ENCODE measurements around the gene GPATCH3. TPM values are rescaled to one million over a fixed set of nuclear protein-coding genes. Genes with fewer than 3 reads are reported as not detected.
A peak's percentile ranks its signal among the peaks of the same experiment; 100 is the strongest.
"Not testable (repeated sequence)": the region's sequence is repeated elsewhere in the genome, so short reads cannot be mapped to it uniquely, and the experiment has no call there.

GPATCH3 gene
- total and polyA plus RNA-seq, 5 experiments from 2014 or later: 10.9 to 30.3 (median 15.2) TPM

DNA sequence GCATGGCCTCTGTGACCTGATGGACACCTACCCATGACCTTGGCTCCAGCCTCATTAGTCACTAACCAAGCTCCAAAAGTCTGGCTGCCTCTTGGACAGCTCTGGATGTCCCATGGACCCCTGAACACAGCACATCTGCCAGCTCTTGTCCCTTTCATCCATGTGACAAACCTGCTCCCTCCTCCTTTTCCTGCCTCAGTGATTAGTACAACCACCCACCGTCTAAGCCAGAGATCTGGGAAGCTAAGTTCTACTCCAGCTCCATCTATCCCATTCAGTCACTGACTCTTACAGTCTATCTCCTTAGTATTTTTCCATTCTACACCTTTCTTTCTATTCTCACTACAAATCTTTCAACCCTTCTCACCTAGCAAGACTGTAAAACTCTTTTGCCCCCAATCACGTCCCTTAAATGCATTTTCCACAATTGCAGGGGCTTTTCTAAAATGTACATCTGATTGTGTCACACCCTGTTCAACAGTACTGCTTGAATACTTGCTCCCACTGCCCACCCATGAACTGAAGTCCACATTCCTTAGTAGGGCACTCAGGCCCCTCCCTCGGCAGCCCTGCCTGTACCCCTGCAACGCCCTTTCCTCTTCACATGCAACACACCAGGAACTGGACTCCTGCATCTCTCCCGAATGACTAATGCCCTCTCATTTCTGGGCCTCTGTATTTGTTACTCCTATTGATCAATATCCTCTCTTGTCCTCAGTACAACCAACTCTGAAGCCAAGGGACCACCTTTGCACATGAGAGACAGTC, 17.4 kb downstream of the GPATCH3 start:
- peak overlapping the region in 6 of 10 donors; percentile 0 to 65 (median 34) for H3K27ac Mint-ChIP-seq
- DNase-seq: no peak
- no peaks in the 10 kb centered on the region for H3K27me3 Mint-ChIP-seq
- peaks cover 8 to 86% (median 15%) of the 10 kb centered on the region in 3 donors for H3K36me3 Mint-ChIP-seq
- POLR2A ChIA-PET: interaction anchor here (0.5 to 0.7 kb wide), 2 partner anchors 100 to 333 kb away, joined by 3 to 7 read pairs; no protein-coding TSS in a partner anchor
- H3K4me1 Mint-ChIP-seq: peaks cover 6 to 24% (median 16%) of the 10 kb centered on the region in 4 donors
- no peak overlapping the region for H3K4me3 Mint-ChIP-seq
- ATAC-seq: no peak
- H3K9me3 Mint-ChIP-seq: no peaks in the 10 kb centered on the region

DNA sequence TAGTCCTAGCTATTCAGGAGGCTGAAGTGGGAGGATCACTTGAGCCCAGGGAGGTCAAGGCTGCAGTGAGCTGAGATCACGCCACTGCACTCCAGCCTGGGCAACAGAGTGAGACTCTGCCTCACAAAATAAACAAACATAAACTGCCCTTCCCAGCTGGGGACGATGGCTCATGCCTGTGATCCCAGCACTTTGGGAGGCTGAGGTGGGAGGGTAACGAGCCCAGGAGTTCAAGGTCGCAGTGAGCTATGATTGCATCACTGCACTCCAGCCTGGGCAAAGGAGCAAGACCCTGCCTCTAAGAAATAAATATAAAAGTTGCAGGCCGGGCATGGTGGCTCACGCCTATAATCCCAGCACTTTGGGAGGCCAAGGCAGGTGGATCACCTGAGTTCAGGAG, 18.7 kb downstream of the GPATCH3 start:
- H3K4me3 Mint-ChIP-seq, ATAC-seq, H3K27ac Mint-ChIP-seq, H3K9me3 Mint-ChIP-seq, H3K27me3 Mint-ChIP-seq, DNase-seq: not testable (repeated sequence)
- H3K4me1 Mint-ChIP-seq: peaks cover 0 to 17% (median 14%) of the 10 kb centered on the region in 4 donors
- POLR2A ChIA-PET: interaction anchor here (1.0 to 2.1 kb wide), 2 partner anchors 8 to 40 kb away, joined by 3 to 13 read pairs; partner anchors contain the start of gene GPN2
- H3K36me3 Mint-ChIP-seq: peaks cover 8 to 76% (median 11%) of the 10 kb centered on the region in 3 donors

DNA sequence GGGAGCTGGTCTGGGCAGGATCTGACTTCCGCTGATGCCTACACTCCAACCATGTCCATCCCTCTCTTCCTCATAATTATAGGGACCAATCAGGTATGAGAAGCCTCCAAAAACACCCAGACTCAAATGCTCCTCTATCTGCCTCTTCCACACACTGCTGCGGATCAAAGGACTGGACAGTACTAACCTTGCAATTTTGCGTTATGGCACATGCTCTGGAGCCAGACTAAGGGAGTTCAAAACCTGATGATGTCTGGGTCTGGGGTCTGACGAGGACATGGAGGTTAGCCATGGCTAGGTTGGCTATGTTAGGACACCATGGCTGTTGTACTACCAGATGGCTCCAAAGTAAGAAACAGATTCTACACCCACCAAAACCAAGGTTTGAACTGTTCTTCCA, 20.5 kb downstream of the GPATCH3 start:
- H3K4me1 Mint-ChIP-seq: peaks cover 0 to 12% (median 11%) of the 10 kb centered on the region in 4 donors
- H3K27ac Mint-ChIP-seq: no peak overlapping the region
- H3K4me3 Mint-ChIP-seq: no peak overlapping the region
- peaks cover 7 to 68% (median 8%) of the 10 kb centered on the region in 3 donors for H3K36me3 Mint-ChIP-seq
- H3K27me3 Mint-ChIP-seq: no peaks in the 10 kb centered on the region
- POLR2A ChIA-PET: interaction anchor here (2.1 kb wide), 1 partner anchor 10 kb away, joined by 13 read pairs; the partner anchor contains the start of gene GPN2
- DNase-seq: no peak
- no peaks in the 10 kb centered on the region for H3K9me3 Mint-ChIP-seq
- ATAC-seq: no peak

DNA sequence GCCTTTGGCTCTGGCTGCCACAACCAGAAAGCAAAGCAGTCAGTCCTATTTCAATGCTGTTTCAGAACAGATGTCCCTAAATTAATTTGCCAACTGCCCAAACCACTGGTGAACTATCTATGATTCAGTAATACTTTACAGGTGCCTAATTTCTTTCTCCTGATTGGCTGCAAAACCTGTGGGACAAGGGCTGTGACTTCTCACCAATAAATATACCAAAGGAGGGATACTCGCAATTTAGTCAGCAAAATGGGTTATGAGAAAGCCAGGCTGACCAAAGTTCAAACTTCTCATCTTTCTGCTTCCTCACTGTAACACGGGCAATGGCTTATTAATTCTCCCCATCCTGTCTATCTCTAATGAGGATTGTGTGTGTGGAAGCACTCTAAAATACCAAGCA, 22.9 kb downstream of the GPATCH3 start:
- Mint-ChIP-seq H3K36me3 (peaks cover 0 to 48% (median under 1%) of the 10 kb centered on the region in 3 donors), H3K27me3 (no peaks in the 10 kb centered on the region), H3K4me3 (no peak overlapping the region), H3K27ac (no peak overlapping the region), H3K9me3 (no peaks in the 10 kb centered on the region), H3K4me1 (peaks cover 0 to 3% (median under 1%) of the 10 kb centered on the region in 4 donors)
- POLR2A ChIA-PET: interaction anchor here (0.5 to 1.0 kb wide), 2 partner anchors 23 to 194 kb away, joined by 3 read pairs; partner anchors contain the start of gene GPATCH3
- no peak for DNase-seq
- ATAC-seq: no peak

DNA sequence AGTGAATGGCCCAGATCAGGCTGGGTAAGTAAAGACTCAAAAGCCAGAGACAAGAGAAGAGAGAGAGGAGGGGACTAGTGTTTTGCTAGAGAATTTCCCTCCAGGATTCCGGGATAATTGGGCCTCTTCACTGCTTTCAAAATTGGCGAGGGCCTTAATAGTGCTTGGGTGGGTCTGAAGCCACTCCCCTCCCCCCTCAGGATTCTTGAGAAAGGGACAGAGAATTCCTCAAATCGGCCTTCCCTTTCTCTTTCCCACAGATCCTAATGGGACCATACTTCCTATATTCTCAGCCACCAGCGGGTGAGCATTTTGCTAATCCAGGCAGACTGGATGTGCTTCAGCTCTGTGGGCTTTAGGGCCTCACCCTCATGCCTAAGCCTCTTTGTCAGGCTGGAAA, 25.4 kb downstream of the GPATCH3 start:
- H3K27me3 Mint-ChIP-seq: no peaks in the 10 kb centered on the region
- H3K9me3 Mint-ChIP-seq: no peaks in the 10 kb centered on the region
- POLR2A ChIA-PET: no interaction called here
- H3K27ac Mint-ChIP-seq: no peak overlapping the region
- H3K4me3 Mint-ChIP-seq: no peak overlapping the region
- H3K36me3 Mint-ChIP-seq: peaks cover 0 to 29% (median 0%) of the 10 kb centered on the region in 3 donors
- H3K4me1 Mint-ChIP-seq: peaks cover 0 to 3% (median 0%) of the 10 kb centered on the region in 4 donors
- ATAC-seq (no peak), DNase-seq (no peak)

DNA sequence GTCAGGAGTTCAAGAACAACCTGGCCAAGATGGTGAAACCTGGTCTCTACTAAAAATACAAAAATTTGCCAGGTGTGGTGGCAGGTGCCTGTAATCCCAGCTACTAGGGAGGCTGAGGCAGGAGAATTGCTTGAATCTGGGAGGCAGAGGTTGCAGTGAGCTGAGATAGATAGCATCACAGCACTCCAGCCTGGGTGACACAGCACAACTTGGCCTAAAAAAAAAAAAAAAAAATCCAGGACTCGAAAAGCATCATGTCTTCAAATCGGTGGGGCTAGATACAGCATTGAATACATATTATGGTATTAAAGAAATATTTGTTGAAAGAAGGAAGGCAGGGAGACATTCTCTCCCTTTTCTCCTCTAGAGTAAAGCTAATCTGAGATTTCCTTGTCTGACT, 27.2 kb downstream of the GPATCH3 start:
- not testable (repeated sequence) for H3K4me1 Mint-ChIP-seq, ATAC-seq, H3K27ac Mint-ChIP-seq, H3K4me3 Mint-ChIP-seq, H3K27me3 Mint-ChIP-seq, DNase-seq, H3K9me3 Mint-ChIP-seq
- POLR2A ChIA-PET: interaction anchor here (0.7 kb wide), 1 partner anchor 245 kb away, joined by 4 read pairs; no protein-coding TSS in a partner anchor
- peaks cover 0 to 15% (median 0%) of the 10 kb centered on the region in 3 donors for H3K36me3 Mint-ChIP-seq

DNA sequence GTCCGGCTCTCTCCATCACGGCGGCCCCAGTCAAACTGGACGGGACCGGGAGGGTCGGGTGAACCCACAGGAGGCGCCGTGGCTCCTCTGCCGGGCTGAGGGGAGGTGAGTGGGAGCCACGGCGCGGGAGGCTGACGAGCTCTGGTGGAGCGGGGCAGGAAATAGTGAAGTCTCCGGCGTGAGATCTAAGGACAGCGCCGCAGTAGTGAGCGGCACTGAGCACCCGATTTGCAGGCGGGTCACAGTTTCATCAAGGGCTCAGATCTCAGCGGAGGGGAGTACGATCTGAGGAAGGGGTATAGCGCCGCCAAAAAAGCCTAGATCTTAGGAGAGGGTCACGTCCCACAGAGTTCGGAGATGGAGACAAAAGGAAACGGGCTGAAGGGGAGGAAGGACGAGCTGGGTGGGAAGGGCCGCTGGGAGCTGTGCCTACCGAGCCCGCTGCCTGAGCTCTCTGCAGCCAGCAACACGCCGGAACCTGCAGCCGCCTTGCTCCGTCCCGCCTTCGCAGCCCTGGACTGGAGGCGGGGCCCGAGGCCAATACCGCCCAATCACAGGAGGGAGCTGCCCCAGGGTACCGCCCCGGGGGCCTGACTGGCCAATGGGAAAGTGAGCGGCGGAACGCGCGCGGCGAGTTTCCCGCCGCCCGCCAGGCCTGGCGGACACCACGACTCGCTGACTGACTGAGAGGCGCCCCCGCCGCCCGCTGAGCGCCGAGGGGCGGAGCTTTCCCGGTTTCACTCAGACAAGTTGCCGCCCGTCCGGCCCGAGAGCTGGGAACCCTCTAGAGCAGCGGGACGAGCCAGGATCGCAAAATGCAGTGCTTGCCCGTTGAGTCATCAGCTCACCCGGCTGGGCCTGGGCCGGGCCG, 35.4 kb downstream of the GPATCH3 start:
- no peaks in the 10 kb centered on the region for H3K27me3 Mint-ChIP-seq
- peaks cover 10 to 29% (median 24%) of the 10 kb centered on the region in 4 donors for H3K4me1 Mint-ChIP-seq
- peak overlapping the region; percentile 86 to 99 (median 94) for H3K27ac Mint-ChIP-seq

DNA sequence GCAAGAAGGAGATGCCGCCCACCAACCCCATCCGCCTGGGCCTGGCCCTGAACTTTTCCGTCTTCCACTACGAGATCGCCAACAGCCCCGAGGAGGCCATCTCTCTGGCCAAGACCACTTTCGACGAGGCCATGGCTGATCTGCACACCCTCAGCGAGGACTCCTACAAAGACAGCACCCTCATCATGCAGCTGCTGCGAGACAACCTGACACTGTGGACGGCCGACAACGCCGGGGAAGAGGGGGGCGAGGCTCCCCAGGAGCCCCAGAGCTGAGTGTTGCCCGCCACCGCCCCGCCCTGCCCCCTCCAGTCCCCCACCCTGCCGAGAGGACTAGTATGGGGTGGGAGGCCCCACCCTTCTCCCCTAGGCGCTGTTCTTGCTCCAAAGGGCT, 36.6 kb downstream of the GPATCH3 start:
- ATAC-seq (no peak), DNase-seq (peak in 1 of 10 donors; percentile 5)
- H3K27ac Mint-ChIP-seq: peak overlapping the region in 4 of 10 donors; percentile 24 to 95 (median 91)
- peaks cover 10 to 29% (median 24%) of the 10 kb centered on the region in 4 donors for H3K4me1 Mint-ChIP-seq
- H3K36me3 Mint-ChIP-seq: no peaks in the 10 kb centered on the region
- H3K9me3 Mint-ChIP-seq: no peaks in the 10 kb centered on the region
- H3K27me3 Mint-ChIP-seq: no peaks in the 10 kb centered on the region
- peak overlapping the region; percentile 15 to 100 (median 97) for H3K4me3 Mint-ChIP-seq
- POLR2A ChIA-PET: interaction anchor here (2.0 kb wide), 1 partner anchor 8 kb away, joined by 6 read pairs; no protein-coding TSS in a partner anchor

More for the DNA sequence above, 35.4 kb downstream of the GPATCH3 start:
- peak overlapping the region; percentile 87 to 100 (median 98) for H3K4me3 Mint-ChIP-seq
- POLR2A ChIA-PET: interaction anchor here (0.5 to 2.1 kb wide), 20 partner anchors 9 to 1619 kb away, joined by 3 to 23 read pairs (median 4); partner anchors contain the start of genes GPATCH3, GPN2, HMGN2 and PIGV
- DNase-seq: peak; percentile 88 to 96 (median 93)
- no peaks in the 10 kb centered on the region for H3K9me3 Mint-ChIP-seq
- ATAC-seq: peak; percentile 92 to 94
- H3K36me3 Mint-ChIP-seq: no peaks in the 10 kb centered on the region

DNA sequence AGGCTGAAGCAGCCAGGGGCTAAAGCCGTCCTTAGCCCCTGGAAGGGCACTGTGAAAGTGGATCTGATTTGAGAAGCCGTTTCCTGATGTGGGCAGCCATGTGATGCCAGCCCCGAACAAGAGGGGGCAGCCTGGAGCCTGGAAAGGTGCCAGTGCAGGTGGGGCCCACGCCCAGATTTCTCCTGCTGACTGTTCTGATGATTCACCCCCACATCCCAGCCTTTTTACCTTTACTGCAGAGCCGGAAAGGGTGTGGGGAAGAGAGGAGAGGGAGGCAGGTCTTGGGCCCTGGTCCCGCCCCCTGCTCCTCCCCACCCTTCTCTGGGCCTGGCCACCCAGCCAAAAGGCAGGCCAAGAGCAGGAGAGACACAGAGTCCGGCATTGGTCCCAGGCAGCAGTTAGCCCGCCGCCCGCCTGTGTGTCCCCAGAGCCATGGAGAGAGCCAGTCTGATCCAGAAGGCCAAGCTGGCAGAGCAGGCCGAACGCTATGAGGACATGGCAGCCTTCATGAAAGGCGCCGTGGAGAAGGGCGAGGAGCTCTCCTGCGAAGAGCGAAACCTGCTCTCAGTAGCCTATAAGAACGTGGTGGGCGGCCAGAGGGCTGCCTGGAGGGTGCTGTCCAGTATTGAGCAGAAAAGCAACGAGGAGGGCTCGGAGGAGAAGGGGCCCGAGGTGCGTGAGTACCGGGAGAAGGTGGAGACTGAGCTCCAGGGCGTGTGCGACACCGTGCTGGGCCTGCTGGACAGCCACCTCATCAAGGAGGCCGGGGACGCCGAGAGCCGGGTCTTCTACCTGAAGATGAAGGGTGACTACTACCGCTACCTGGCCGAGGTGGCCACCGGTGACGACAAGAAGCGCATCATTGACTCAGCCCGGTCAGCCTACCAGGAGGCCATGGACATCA, 37.2 kb downstream of the GPATCH3 start, which contains the start of gene SFN:
TSS of gene SFN (plus strand) at position 369 of the 904 bp plus-strand sequence. CDS start at position 433, 64 bp downstream.
- POLR2A ChIA-PET: interaction anchor here (0.5 to 2.0 kb wide), 5 partner anchors 7 to 323 kb away, joined by 3 to 6 read pairs (median 3); partner anchors contain the start of gene GPN2
- ATAC-seq (no peak), DNase-seq (peak in 5 of 10 donors; percentile 11 to 28 (median 20))
- Mint-ChIP-seq H3K4me1 (peaks cover 10 to 29% (median 24%) of the 10 kb centered on the region in 4 donors), H3K36me3 (no peaks in the 10 kb centered on the region), H3K27me3 (no peaks in the 10 kb centered on the region), H3K9me3 (no peaks in the 10 kb centered on the region), H3K27ac (peak within 1 kb of the TSS in 8 of 10 donors; percentile 24 to 95 (median 78)), H3K4me3 (peak within 1 kb of the TSS; percentile 87 to 100 (median 98))

DNA sequence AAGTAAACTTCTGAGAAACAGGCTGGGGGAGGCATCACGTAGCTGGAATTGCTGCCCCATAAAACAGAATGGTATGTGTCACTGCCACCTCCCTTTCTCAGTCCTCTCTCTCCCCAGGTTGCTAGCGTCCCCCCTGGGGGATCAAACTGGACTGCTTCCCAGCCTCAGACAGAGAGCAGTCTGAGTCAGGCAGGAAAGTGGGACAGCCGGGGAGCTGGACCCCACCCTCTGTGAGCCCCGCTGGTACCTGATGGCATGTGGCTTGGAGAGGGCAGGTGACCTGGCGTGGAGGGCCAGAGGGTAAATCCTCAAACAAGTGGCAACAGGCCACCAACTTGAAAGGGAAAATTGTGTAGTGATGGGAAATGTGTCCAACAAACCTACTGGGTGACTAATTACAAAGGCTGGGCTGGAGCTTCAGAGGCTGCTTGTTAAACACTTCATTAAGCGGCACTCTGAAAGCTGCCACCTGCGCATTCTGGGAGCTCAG, 38.3 kb downstream of the GPATCH3 start:
- Mint-ChIP-seq H3K4me3 (peak overlapping the region in 4 of 10 donors; percentile 4 to 37 (median 20)), H3K9me3 (no peaks in the 10 kb centered on the region), H3K27ac (no peak overlapping the region), H3K4me1 (peaks cover 10 to 29% (median 24%) of the 10 kb centered on the region in 4 donors), H3K36me3 (peaks cover 0 to 1% (median 0%) of the 10 kb centered on the region in 3 donors), H3K27me3 (no peaks in the 10 kb centered on the region)
- DNase-seq (no peak), ATAC-seq (no peak)
- POLR2A ChIA-PET: interaction anchor here (0.6 to 1.4 kb wide), 3 partner anchors 22 to 322 kb away, joined by 3 to 4 read pairs (median 3); partner anchors contain the start of gene GPN2

DNA sequence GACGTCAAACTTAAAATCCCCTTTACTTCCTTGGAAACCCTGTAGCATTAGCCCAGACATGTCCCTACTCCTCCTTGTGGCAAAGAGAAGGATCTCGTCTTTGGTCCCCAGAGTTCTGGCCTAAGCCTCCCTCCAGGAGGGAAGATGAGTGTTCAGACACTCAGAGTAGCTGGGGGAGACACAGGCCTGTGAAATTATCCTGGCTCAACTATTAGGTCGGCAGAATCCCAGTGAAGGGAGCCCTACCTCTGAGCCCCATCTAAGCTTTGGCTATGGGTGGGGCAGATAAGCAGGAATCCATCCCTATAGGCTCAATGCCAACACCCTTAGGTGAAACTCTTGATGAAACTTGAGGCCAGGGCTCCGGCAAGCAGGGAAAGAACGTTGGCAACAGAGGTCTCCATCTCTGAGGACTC, 39.0 kb downstream of the GPATCH3 start:
- peaks cover 10 to 29% (median 24%) of the 10 kb centered on the region in 4 donors for H3K4me1 Mint-ChIP-seq
- no peaks in the 10 kb centered on the region for H3K27me3 Mint-ChIP-seq
- peaks cover 0 to 4% (median 0%) of the 10 kb centered on the region in 3 donors for H3K36me3 Mint-ChIP-seq
- no peak for ATAC-seq
- no peak overlapping the region for H3K27ac Mint-ChIP-seq
- H3K4me3 Mint-ChIP-seq: peak overlapping the region in 1 of 10 donors; percentile 14
- no peaks in the 10 kb centered on the region for H3K9me3 Mint-ChIP-seq
- POLR2A ChIA-PET: no interaction called here
- no peak for DNase-seq

Measured in naive thymus-derived CD8-positive, alpha-beta T cell (primary cell).